ENCODE measurements around the gene FADS2.
"Not testable (repeated sequence)": the region's sequence is repeated elsewhere in the genome, so short reads cannot be mapped to it uniquely, and the experiment has no call there.

The FADS2 gene

GRCh38 chr11:61866231-61866957 is 38.3 kb downstream of the FADS2 start:
- H3K4me3 ChIP-seq (ENCODE audit: low read depth, low read length) = no peak overlapping the region

- no peak overlapping the region for H3K4me3 ChIP-seq (ENCODE audit: low read depth, low read length)
Observed at GRCh38 chr11:61866958-61867343, 38.9 kb downstream of the FADS2 start.

GRCh38 chr11:61868571-61869428 is 40.7 kb downstream of the FADS2 start:
- H3K4me3 ChIP-seq (ENCODE audit: low read depth, low read length) = no peak overlapping the region

- H3K4me3 ChIP-seq (ENCODE audit: low read depth, low read length) = no peak overlapping the region
Observed at GRCh38 chr11:61869429-61869707, 41.3 kb downstream of the FADS2 start.

- H3K4me3 ChIP-seq (ENCODE audit: low read depth, low read length) = no peak overlapping the region
Observed at GRCh38 chr11:61869708-61870451, 41.8 kb downstream of the FADS2 start.

- no peak overlapping the region for H3K4me3 ChIP-seq (ENCODE audit: low read depth, low read length)
Observed at GRCh38 chr11:61870541-61871031, 42.5 kb downstream of the FADS2 start.

- H3K4me3 ChIP-seq (ENCODE audit: low read depth, low read length) = no peak overlapping the region
Observed at GRCh38 chr11:61871158-61871597, 43.1 kb downstream of the FADS2 start.

GRCh38 chr11:61872935-61873565 is 45.0 kb downstream of the FADS2 start:
- H3K4me3 ChIP-seq (ENCODE audit: low read depth, low read length) = no peak overlapping the region

GRCh38 chr11:61873588-61874376 is 45.7 kb downstream of the FADS2 start:
- no peak overlapping the region for H3K4me3 ChIP-seq (ENCODE audit: low read depth, low read length)

- no peak overlapping the region for H3K4me3 ChIP-seq (ENCODE audit: low read depth, low read length)
Observed at GRCh38 chr11:61874377-61874809, 46.3 kb downstream of the FADS2 start.

- no peak overlapping the region for H3K4me3 ChIP-seq (ENCODE audit: low read depth, low read length)
Observed at GRCh38 chr11:61874853-61875252, 46.8 kb downstream of the FADS2 start.

- H3K4me3 ChIP-seq (ENCODE audit: low read depth, low read length) = no peak overlapping the region
Observed at GRCh38 chr11:61875698-61876097, 47.6 kb downstream of the FADS2 start.

GRCh38 chr11:61879152-61879551 is 51.1 kb downstream of the FADS2 start:
- no peak overlapping the region for H3K4me3 ChIP-seq (ENCODE audit: low read depth, low read length)

GRCh38 chr11:61880031-61880430 is 51.9 kb downstream of the FADS2 start:
- no peak overlapping the region for H3K4me3 ChIP-seq (ENCODE audit: low read depth, low read length)

- H3K4me3 ChIP-seq (ENCODE audit: low read depth, low read length) = no peak overlapping the region
Observed at GRCh38 chr11:61880454-61880853, 52.4 kb downstream of the FADS2 start.

GRCh38 chr11:61881397-61881796 is 53.3 kb downstream of the FADS2 start:
- H3K4me3 ChIP-seq (ENCODE audit: low read depth, low read length) = no peak overlapping the region

- H3K4me3 ChIP-seq (ENCODE audit: low read depth, low read length) = not testable (repeated sequence)
Observed at GRCh38 chr11:61882267-61882666, 54.2 kb downstream of the FADS2 start.

- no peak overlapping the region for H3K4me3 ChIP-seq (ENCODE audit: low read depth, low read length)
Observed at GRCh38 chr11:61882879-61883278, 54.8 kb downstream of the FADS2 start.

- no peak overlapping the region for H3K4me3 ChIP-seq (ENCODE audit: low read depth, low read length)
Observed at GRCh38 chr11:61883327-61883726, 55.2 kb downstream of the FADS2 start.

GRCh38 chr11:61883947-61884346 is 55.8 kb downstream of the FADS2 start:
- no peak overlapping the region for H3K4me3 ChIP-seq (ENCODE audit: low read depth, low read length)

Measured in iPS-11a (cell line).